Upper lobe of left lung (tissue), 4 donors: ENCODE measurements around the gene AMPD3.
A peak's percentile ranks its signal among the peaks of the same experiment; 100 is the strongest.

Experiments
- CTCF ChIP-seq, 6 experiments: fragments of 450-650 bp in 4 of 6; fragments of 200-600 bp in 2 of 6; sonication (generic) in 2 of 6; IDR thresholded peaks; one replicate each; pipeline ENCODE4 v1.5.1; 2016 to 2019; ENCODE audit warnings: antibody characterized with exemption in 6 of 6
- EP300 ChIP-seq, 4 donors: sonication (generic); formaldehyde crosslinking; IDR thresholded peaks; one replicate each; pipeline ENCODE4 v1.5.1; 2017; ENCODE audit warnings: antibody characterized with exemption in 4 of 4, control low read depth in 2 of 4
- POLR2A ChIP-seq, 4 donors: fragments of 450-650 bp; IDR thresholded peaks; one replicate each; pipeline ENCODE4 v1.5.1; 2016 to 2017; ENCODE audit warnings: antibody characterized with exemption in 4 of 4, mild to moderate bottlenecking in 2 of 4
- POLR2AphosphoS5 ChIP-seq, 2 donors: sonication (generic); formaldehyde crosslinking; IDR thresholded peaks; one replicate each; pipeline ENCODE4 v1.5.1; 2017; ENCODE audit warnings: antibody characterized with exemption in 2 of 2

DNA sequence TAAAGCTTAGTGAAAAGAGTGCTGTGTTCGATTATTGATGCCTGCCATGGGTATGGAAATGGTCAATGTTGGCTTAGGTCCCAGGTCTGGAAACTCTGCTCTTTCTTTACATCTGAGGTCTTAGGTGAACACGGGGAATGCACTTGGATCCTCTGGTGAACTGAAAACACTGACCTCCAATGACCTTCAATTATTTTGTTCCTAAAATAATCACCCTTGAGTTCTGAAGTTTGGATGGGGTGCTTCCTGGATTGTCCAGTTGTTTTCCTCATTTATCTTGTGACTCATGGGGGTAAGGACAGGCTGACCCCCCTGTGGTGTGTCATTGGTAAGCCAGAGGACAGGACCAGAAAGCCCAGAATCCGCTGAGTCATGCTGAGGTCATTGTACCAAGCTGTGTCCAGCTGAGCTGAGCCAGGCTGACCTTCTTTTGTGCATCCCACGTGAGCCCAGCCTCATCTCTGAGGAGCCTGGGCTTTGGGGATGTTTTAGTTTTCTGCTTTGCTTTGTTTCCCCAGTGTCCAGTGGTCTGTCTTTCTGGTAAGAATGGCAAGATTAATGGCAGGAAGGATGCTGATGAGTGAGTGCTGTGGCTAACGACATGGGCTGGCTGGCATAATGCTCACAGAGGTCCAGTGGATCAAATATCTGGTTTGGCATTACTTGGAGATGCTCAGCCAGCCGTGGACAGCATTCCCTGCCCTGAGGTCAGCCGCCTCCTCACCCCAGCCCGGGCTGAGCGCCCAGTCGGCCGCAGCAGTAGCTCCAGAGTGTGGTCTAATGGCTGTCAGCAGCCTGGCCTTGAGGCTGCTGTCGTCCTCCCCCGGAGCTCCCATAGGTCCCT, 35.6 kb downstream of the AMPD3 start:
- TF ChIP-seq CTCF (IDR thresholded peaks at IDR 0.05) (no peak), EP300 (IDR thresholded peaks at IDR 0.05) (peak in 1 of 4 donors; percentile 60), POLR2AphosphoS5 (IDR thresholded peaks at IDR 0.05) (peak; percentile 63 to 75), POLR2A (IDR thresholded peaks at IDR 0.05) (no peak)
